KMS-11 (cell line): Measurements from ENCODE around the gene FLNC.

Experiments
- H2AFZ ChIP-seq: fragments of 200-600 bp; sonication (generic); 2 replicates; pipeline ENCODE4 v1.6.1; 2016; ENCODE audit warnings: antibody characterized with exemption, mixed run types, low read depth
- H3K27ac ChIP-seq: fragments of 200-600 bp; sonication (generic); 2 replicates; pipeline ENCODE4 v1.6.1; 2016; ENCODE audit warnings: mild to moderate bottlenecking, mixed run types
- H3K27me3 ChIP-seq: fragments of 200-600 bp; sonication (generic); 2 replicates; pipeline ENCODE4 v1.6.1; 2017; ENCODE audit warnings: mild to moderate bottlenecking, low read depth, mixed run types, moderate library complexity; ENCODE audit not compliant: insufficient read depth
- H3K36me3 ChIP-seq: fragments of 200-600 bp; sonication (generic); 2 replicates; pipeline ENCODE4 v1.6.1; 2017; ENCODE audit warnings: mild to moderate bottlenecking, mixed run types; ENCODE audit not compliant: insufficient read depth
- H3K4me1 ChIP-seq: fragments of 200-600 bp; sonication (generic); 2 replicates; pipeline ENCODE4 v1.6.1; 2016; ENCODE audit warnings: mild to moderate bottlenecking, low read depth, mixed run types; ENCODE audit not compliant: poor library complexity, severe bottlenecking
- H3K4me2 ChIP-seq: fragments of 200-600 bp; sonication (generic); 2 replicates; pipeline ENCODE4 v1.7.0; 2016; ENCODE audit warnings: mild to moderate bottlenecking, mixed run types
- H3K4me3 ChIP-seq: fragments of 200-600 bp; sonication (generic); IDR thresholded peaks from 2 replicates; pipeline ENCODE4 v1.6.1; 2017; ENCODE audit warnings: low read depth, low read length, mixed read lengths; ENCODE audit not compliant: insufficient read depth
- H3K79me2 ChIP-seq: fragments of 200-600 bp; sonication (generic); 2 replicates; pipeline ENCODE4 v1.6.1; 2016; ENCODE audit warnings: low read depth, mixed run types; ENCODE audit not compliant: insufficient read depth
- H3K9ac ChIP-seq: fragments of 200-600 bp; sonication (generic); 2 replicates; pipeline ENCODE4 v1.6.1; 2016; ENCODE audit warnings: mild to moderate bottlenecking, mixed run types
- H4K20me1 ChIP-seq: fragments of 200-600 bp; sonication (generic); 2 replicates; pipeline ENCODE4 v1.6.1; 2016; ENCODE audit warnings: mild to moderate bottlenecking, mixed run types; ENCODE audit not compliant: insufficient read depth
- CTCF ChIP-seq: fragments of 200-600 bp; sonication (generic); conservative IDR thresholded peaks from 2 replicates; pipeline ENCODE4 v1.6.1; 2017; ENCODE audit warnings: low read depth, mild to moderate bottlenecking, antibody characterized with exemption, low read length, moderate library complexity, mixed read lengths

FLNC gene

GRCh38 chr7:128831178-128831993, 1.2 kb downstream of the FLNC start:
- H3K4me2 ChIP-seq = no peak overlapping the region
- H3K27ac ChIP-seq = no peak overlapping the region
- peaks cover 28% of the 10 kb centered on the region for H3K27me3 ChIP-seq
- no peak for TF ChIP-seq CTCF
- no peaks in the 10 kb centered on the region for H3K36me3 ChIP-seq
- no peaks in the 10 kb centered on the region for H3K79me2 ChIP-seq
- H3K9ac ChIP-seq = no peak overlapping the region
- H3K4me1 ChIP-seq = no peaks in the 10 kb centered on the region
- no peak overlapping the region for H3K4me3 ChIP-seq
- no peak overlapping the region for H2AFZ ChIP-seq
- H4K20me1 ChIP-seq = no peaks in the 10 kb centered on the region

- no peaks in the 10 kb centered on the region for H3K36me3 ChIP-seq
- H4K20me1 ChIP-seq = no peaks in the 10 kb centered on the region
- H2AFZ ChIP-seq = no peak overlapping the region
- H3K4me2 ChIP-seq = no peak overlapping the region
- TF ChIP-seq CTCF = no peak
- H3K4me1 ChIP-seq = no peaks in the 10 kb centered on the region
- no peak overlapping the region for H3K9ac ChIP-seq
- H3K27me3 ChIP-seq = peaks cover 28% of the 10 kb centered on the region
- no peak overlapping the region for H3K4me3 ChIP-seq
- no peak overlapping the region for H3K27ac ChIP-seq
- H3K79me2 ChIP-seq = no peaks in the 10 kb centered on the region
Observed at GRCh38 chr7:128831994-128832879, 2.0 kb downstream of the FLNC start.

- no peaks in the 10 kb centered on the region for H4K20me1 ChIP-seq
- H3K4me1 ChIP-seq = no peaks in the 10 kb centered on the region
- H3K9ac ChIP-seq = no peak overlapping the region
- no peak overlapping the region for H3K27ac ChIP-seq
- no peak overlapping the region for H2AFZ ChIP-seq
- TF ChIP-seq CTCF = no peak
- no peaks in the 10 kb centered on the region for H3K79me2 ChIP-seq
- no peak overlapping the region for H3K4me2 ChIP-seq
- H3K27me3 ChIP-seq = peaks cover 28% of the 10 kb centered on the region
- H3K36me3 ChIP-seq = no peaks in the 10 kb centered on the region
- H3K4me3 ChIP-seq = no peak overlapping the region
Observed at GRCh38 chr7:128832880-128833147, 2.6 kb downstream of the FLNC start.

- Histone ChIP-seq H3K4me1 (no peaks in the 10 kb centered on the region), H3K79me2 (no peaks in the 10 kb centered on the region), H3K4me2 (no peak overlapping the region), H3K27me3 (peaks cover 28% of the 10 kb centered on the region), H4K20me1 (no peaks in the 10 kb centered on the region), H3K9ac (no peak overlapping the region), H2AFZ (no peak overlapping the region), H3K27ac (no peak overlapping the region), H3K36me3 (no peaks in the 10 kb centered on the region), H3K4me3 (no peak overlapping the region)
- no peak for TF ChIP-seq CTCF
Observed at GRCh38 chr7:128833148-128833945, 3.1 kb downstream of the FLNC start.
